Measurements from ENCODE around the gene RHOB.
"Not testable (repeated sequence)": the region's sequence is repeated elsewhere in the genome, so short reads cannot be mapped to it uniquely, and the experiment has no call there.

The RHOB gene

DNA sequence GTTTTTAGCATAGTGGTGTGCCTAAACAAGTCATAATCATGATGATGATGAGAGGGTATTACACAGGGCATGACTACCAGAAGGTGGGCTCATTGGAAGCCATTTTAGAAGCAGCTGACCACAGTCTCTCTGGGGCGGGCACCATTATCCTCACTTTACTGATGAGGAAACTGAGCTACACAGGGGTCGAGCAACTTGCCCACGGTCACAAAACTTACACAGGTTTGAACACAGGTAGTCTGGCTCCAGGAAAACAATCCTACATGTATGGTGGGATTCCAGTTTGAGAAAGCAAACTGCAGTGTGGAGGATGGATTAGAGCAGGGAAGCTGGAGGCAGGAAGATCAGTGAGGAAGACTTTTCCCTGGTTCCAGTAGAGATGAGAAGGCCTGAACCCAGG, 6.2 kb downstream of the RHOB start:
- no peak for DNase-seq (ENCODE audit: low read depth)

DNA sequence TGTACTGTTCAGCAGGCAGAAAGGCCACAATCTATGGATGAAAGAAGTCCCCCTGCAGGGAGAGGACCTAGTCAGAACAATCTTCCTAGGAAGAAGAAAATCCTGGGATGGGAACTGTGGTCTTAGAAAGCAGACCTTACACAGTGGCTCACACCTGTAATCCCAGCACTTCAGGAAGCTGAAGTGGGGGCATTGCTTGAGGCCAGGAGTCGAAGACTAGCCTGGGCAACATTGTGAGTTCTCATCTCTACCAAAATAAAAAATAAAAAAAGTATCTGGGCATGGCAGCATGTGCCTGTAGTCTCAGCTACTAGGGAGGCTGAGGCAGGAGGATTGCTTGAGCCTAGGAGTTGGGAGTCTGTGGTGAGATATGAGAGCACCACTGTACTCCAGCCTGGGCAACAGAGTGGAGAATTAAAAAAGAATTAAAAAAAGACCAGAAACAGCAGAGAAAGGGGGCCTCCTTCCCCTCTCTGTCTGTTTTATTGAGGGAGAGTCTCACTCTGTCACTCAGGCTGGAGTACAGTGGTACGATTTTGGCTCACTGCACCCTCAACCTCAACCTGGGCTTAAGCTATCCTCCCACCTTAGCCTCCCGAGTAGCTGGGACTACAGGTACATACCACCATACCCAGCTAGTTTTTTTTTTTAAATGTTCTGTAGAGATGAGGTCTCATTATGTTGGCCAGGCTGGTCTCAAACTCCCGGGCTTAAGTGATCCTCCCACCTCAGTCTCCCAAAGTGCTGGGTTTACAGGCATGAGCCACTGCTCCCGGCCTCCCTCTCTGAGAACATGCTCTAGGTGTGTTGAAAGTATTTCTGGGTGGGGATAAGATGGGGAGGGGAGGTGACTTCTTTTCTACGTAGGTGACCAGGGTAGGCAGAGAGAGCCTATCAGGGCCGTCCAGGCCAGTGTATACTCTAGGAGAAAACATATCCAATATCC, 7.4 kb downstream of the RHOB start:
- no peak for DNase-seq (ENCODE audit: low read depth)

- no peak for DNase-seq (ENCODE audit: low read depth)
Observed at GRCh38 chr2:20455076-20455587, 8.3 kb downstream of the RHOB start.

- no peak for DNase-seq (ENCODE audit: low read depth)
Observed at GRCh38 chr2:20456116-20456571, 9.3 kb downstream of the RHOB start.

GRCh38 chr2:20456636-20457426, 10.0 kb downstream of the RHOB start:
- DNase-seq (ENCODE audit: low read depth) = no peak

DNA sequence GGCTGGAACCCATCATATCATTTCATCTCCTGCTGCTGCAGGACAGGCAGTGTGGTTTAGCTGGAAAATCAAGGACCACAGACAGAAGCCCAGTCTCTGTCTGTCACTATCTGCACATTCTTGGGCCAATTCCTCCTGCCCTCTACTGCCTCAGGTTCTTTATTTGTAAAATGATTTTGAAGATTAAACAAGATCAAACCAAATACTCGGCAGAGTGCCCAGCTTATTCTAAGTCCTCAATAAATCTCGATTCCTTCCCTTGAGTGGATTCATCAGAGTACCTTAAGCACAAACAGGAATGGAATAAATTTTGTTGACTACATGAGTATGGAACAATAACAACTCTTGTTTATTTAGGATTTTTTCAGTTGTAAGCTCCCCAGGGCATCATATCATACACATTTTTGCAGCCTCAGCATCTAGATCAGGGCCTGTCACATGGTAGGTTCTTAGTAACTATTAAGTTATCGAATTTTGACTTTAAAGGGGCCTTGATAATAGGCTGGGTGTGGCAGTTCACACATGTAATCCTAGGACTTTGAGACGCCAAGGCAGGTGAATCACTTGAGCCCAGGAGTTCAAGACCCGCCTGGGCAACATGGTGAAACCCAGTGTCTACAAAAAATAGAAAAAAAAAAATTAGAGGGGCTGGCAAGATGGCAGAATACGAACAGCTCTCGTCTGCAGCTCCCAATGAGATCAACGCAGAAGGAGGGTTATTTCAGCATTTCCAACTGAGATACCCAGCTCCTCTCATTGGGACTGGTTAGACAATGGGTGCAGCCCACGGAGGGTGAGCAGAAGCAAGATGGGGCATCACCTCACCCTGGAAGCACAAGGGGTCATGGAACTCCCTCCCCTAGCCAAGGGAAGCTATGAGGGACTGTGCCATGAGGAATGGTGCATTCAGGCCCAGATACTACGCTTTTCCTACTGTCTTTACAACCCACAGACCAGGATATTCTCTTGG, 11.1 kb downstream of the RHOB start:
- no peak for DNase-seq (ENCODE audit: low read depth)

- DNase-seq (ENCODE audit: low read depth) = not testable (repeated sequence)
Observed at GRCh38 chr2:20458737-20459484, 12.0 kb downstream of the RHOB start.

DNA sequence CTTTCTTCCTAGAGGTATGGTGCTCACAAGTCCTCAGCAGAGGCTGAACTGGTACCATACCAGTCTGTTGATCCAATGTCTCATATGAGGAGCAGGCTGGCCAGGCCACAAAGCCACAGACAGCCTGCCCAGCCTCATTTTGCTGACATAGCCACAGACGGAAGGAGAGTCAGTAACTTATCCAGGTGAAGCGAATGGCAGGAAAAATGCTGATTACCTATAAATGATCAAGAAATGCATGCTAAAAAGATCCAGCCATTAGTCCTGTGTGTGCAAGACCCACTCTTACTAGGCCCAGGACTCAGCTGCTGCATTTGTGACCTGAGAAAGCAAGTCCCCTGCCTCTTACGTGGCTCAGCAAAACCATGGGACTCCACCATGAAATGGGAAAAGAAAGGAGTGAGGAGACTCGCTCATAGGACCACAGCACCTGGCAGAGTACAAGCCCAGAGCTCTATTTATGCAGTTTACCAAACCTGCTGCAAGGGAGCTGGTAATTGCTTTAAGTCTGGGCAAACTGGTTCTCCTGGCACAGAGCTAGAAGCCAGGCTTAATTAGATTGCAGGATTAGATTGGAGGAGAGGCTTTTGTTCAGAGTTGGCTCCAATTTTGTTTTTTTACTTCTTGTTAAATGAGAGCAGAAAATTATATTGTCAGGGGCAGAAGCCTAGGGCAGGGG, 19.0 kb downstream of the RHOB start:
- no peak for DNase-seq (ENCODE audit: low read depth)

DNA sequence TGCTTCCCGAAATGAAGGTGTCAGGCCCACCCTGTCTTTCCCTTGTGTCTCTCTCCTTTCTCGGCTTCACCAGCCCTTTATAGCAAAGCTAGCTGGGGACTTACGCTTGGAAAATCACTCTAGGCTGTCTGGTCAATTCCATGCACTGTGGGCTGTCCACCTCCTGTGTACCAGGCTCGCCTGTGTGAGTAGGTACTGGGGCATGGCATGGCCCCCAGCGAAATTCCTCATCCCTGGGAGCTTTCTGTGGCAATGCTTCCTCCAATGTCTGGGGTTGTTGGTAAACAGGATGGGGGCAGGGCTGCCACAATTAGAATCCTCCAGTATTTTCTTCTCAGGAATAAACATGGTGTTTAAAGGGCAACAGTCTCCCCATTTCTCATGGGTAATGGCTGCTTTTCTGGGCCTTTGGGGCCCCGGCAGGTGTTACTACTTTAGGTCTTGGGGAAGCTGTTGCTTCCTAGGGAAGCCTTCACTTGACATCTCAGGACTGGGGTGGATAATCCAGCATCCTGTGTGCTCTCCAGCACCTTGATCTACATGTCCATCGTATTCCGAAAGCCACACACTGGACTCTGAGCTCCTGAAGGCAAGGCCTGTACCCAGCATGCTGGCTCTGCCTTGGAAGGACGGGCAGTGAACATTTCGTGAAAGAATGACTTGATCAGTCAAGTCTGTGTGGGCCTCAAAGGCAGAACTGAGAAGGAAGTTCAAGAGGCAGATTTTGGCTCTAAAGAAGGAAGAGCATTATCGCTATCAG, 21.1 kb downstream of the RHOB start:
- no peak for DNase-seq (ENCODE audit: low read depth)

GRCh38 chr2:20468549-20469500, 22.0 kb downstream of the RHOB start:
- no peak for DNase-seq (ENCODE audit: low read depth)

DNA sequence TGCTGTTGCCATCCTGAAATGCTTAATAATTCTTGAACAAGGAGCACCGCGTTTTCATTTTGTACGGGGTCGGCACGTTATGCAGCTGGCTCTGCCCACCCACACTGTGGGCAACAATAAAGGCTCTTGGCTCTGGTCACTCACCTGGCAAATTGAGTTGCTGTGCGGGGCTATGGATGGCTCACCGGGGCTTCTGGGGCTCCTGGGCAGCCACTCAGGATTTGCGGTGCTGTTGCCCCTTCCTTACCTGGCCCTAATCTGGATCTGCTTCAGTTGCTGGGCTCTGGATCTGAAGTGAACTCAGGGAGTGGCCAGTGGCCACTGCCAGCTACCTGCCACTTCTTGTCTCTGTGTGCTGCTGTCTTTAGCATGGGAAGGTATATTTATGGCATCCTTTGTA, 22.7 kb downstream of the RHOB start:
- DNase-seq (ENCODE audit: low read depth) = no peak

- DNase-seq (ENCODE audit: low read depth) = no peak
Observed at GRCh38 chr2:20470211-20470610, 23.3 kb downstream of the RHOB start.

DNA sequence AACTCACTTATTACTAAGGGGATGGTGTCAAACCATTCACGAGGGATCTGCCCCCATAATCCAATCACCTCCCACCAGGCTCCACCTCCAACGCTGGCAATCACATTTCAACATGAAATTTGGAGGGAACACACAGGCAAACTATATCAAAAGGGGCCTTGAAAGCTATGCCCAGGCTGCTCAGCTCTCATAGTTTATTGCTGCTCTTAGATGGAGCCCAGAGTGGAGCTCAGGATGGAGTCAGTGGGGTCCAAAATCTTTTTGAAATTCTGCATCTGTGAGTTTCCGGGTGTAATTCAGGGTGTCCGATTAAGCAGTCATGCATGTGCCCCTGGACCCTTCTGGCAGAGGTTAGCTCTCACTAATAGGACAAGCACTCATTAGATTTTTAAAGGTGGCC, 24.3 kb downstream of the RHOB start:
- no peak for DNase-seq (ENCODE audit: low read depth)

DNA sequence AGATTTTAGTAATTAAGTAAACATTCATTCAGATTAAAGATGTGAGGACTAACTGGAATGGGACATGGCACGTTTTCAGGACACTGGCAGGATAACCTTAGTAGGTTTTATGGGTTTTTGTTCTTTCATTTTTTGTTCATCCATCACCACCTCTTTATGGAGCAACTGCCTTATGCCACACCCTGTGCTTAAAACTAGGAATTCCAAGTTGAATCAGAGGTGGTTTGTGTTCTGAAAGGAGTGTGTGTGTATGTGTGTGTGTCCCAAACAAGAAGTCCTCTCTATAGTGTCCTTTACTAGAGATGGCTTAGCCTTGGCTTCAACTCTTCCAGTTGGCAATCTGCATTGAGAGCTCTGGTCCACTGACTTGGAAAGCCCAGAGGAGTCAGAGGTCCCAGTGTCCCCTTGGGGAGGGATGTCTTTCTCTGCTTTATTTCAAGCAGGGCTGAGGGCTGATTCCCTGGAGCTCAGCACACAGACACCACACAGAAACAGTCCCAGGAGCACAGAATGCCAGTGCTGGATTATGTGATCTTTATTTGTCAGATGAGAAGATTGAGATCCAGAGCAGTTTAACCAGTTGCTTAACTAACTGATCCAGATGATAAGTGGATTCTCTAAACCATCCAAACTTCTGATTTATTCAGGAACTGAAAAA, 25.2 kb downstream of the RHOB start:
- DNase-seq (ENCODE audit: low read depth) = no peak

- no peak for DNase-seq (ENCODE audit: low read depth)
Observed at GRCh38 chr2:20472569-20472968, 25.7 kb downstream of the RHOB start.

GRCh38 chr2:20473128-20473527, 26.3 kb downstream of the RHOB start:
- no peak for DNase-seq (ENCODE audit: low read depth)

DNA sequence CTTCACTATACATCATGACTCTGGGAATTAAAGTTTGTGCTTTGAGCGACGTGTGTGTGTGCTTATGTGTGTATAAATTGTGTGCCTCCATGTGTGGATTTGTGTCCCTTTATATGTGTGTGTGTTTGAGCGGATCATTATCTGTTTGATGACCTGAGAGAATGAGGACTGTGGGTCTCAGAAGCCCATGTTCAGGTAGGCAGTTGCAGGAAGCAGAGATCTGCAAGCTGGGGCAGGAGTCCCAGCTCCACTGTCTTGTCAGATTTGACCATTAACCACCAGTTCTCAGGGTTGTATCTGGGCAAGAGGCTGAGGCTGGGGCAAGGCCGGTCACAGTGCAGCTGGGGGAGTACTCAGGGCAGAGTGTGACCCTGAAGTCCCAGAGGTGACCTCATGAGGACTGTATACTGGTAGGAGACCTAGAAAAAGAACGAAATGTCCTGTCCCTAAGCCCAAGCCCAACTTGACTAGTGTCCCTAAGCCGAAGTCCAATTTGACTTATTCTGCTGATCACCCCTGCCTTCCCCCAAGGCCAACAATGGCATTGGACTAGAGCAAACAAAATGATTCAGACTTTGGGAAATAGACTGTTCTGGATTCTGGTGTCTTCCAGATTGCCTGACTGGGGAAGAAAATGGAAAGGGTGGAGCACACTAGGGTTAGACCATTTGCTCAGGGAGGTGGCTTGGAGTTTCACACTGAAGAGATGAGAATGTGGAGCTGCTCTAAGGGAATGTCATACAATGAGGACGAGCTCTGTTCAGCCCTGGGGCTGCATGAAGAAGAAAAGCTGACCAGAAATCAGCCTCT, 28.1 kb downstream of the RHOB start:
- DNase-seq (ENCODE audit: low read depth) = no peak
